GM18511 (cell line): Measurements from ENCODE around the gene GDAP2.

Source experiments
- ATAC-seq: cut with Tn5 transposase; IDR thresholded peaks from one replicate; pipeline ENCODE4 v1.9.1; 2021; ENCODE audit warnings: mild to moderate bottlenecking, moderate library complexity; ENCODE audit not compliant: unreplicated experiment

Gene GDAP2

DNA sequence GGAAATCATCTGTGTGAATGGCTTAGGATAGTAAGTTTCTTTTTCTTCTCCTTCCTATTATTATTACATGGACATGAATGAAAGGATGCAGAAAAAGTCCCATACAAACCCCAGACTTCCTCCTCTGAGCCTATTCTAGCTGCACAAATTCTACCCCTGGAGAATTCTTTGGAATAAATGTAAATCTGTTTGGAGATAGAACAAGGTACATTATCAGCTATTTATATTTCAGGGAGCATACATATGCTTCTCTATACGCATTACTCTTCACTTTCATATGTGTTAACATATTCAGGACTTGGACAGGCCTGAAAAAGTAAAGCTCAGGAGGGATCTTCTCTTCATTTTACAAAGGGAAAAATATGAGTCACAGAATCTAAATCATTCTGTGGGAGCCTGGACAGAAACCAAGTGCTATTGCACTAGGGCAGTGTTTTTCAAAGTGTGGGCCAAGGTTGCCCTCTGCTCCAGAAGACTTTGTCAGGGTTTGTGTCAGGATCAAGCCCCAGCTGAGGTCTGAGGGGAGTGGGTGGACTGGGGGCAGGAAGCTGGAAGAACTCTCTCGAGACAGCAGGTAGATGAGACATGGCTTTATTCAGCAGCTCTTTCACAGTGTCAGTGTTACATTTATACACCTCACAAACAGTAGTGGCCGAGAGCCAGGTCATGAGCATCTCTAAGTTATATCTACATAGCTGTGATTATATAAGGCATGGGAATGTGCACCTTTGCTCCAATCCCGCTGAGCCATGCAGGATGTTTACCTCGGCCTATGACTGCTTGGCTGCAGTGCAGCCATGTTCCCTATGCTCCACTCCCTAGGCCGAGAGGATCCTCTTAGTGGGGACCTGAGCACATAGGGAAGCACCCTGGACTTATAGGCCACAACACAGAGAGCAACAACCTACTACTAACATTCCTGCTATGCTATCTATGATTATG lies 114.3 kb downstream of the GDAP2 start:
- no peak for ATAC-seq
